ENCODE results near the gene RHOG.

GRCh38 chr11:3796346-3796745, 44.4 kb downstream of the RHOG start:
- no peak for TF ChIP-seq POLR2A (IDR thresholded peaks at IDR 0.05)
- TF ChIP-seq, protein P1, sequence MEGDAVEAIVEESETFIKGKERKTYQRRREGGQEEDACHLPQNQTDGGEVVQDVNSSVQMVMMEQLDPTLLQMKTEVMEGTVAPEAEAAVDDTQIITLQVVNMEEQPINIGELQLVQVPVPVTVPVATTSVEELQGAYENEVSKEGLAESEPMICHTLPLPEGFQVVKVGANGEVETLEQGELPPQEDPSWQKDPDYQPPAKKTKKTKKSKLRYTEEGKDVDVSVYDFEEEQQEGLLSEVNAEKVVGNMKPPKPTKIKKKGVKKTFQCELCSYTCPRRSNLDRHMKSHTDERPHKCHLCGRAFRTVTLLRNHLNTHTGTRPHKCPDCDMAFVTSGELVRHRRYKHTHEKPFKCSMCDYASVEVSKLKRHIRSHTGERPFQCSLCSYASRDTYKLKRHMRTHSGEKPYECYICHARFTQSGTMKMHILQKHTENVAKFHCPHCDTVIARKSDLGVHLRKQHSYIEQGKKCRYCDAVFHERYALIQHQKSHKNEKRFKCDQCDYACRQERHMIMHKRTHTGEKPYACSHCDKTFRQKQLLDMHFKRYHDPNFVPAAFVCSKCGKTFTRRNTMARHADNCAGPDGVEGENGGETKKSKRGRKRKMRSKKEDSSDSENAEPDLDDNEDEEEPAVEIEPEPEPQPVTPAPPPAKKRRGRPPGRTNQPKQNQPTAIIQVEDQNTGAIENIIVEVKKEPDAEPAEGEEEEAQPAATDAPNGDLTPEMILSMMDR (IDR thresholded peaks at IDR 0.05), result no peak
